GM20000 (cell line): Measurements from ENCODE around the gene FSHR.

ENCODE experiments used
- DNase-seq: peaks from one replicate; pipeline ENCODE4 v3.0.0; 2012; ENCODE audit warnings: low spot score
- TF ChIP-seq, protein P1 (sequence below): IDR thresholded peaks from 2 replicates; pipeline ENCODE4 v1.5.1; 2012; ENCODE audit warnings: mild to moderate bottlenecking, control low read depth; ENCODE audit errors: extremely low read depth, missing control alignments

Gene FSHR

DNA sequence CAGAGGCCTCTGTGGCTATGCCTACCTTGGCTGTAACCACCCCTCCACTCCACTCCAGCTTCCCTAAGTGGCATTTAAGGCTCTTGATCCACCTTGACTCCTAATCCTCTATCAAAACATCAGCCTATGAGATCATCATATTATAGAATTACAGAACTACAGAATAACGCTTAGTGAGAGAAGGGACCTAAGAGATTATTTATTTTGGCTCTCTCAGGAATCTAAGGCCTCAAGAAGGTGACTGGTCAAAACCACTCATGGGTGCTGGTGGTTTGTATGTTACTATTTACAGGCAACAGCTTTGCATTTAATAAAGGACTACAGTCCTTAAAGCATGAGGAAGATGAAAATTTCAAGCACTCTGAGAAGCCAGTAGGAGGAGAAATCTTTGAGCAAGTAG, 118.8 kb downstream of the FSHR start:
- TF ChIP-seq, protein P1, sequence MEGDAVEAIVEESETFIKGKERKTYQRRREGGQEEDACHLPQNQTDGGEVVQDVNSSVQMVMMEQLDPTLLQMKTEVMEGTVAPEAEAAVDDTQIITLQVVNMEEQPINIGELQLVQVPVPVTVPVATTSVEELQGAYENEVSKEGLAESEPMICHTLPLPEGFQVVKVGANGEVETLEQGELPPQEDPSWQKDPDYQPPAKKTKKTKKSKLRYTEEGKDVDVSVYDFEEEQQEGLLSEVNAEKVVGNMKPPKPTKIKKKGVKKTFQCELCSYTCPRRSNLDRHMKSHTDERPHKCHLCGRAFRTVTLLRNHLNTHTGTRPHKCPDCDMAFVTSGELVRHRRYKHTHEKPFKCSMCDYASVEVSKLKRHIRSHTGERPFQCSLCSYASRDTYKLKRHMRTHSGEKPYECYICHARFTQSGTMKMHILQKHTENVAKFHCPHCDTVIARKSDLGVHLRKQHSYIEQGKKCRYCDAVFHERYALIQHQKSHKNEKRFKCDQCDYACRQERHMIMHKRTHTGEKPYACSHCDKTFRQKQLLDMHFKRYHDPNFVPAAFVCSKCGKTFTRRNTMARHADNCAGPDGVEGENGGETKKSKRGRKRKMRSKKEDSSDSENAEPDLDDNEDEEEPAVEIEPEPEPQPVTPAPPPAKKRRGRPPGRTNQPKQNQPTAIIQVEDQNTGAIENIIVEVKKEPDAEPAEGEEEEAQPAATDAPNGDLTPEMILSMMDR: no peak
- DNase-seq: no peak

DNA sequence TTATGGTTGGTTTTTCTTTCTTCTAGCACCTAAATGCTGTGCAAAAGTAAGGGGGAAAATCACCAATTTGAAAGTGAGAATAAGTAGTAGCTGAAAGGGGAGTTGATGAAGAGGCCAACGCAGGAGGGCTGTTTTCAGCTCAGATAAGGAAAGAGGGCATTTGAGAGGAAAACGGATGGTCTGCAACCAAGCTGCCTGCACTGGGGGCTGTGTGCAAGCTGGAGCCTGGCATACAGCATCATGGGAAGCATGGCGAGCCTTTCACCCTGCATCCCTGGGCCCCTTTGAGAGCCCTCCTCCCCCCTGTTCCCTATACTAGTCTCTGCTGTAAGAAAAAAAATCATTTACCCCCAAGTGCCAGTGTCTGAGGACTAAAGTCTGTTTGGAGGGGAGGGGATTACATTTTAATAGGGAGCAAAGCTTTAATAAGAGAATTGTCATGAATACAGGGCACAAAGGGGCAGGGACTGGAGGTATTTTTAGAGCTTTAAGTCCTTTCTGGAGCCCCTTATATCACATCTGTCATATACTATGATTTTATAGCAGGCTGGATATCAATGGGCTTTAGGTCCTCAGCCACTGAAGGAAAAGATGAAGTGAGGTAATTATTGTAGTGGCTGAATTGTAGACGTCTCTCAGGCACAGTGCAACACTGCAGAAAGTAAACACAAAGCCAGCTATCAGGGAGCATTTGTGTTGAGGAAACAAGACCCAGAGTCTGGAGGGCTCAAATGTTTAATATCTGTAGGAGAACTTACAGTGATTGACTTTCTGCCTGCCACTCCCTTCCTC, 120.7 kb downstream of the FSHR start:
- no peak for DNase-seq
- TF ChIP-seq, protein P1: no peak

DNA sequence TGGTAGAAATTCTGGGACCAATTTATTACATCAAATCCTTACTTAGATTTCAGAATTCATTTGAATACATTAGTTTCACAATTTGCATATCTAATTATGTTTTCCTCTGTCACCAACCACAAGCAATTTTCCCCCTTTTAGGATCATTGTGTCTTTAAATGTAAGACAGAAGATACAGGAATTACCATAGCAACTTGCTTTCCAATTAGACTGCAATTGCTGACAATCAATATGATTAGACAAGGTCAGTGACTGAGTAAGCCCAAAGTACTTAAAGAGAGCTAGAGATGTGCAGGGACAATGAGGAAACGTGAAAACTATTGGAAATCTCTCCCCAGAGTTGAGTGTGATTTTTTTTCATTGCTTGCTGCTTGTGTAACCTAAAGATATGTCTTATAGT, 121.4 kb downstream of the FSHR start:
- DNase-seq: no peak
- TF ChIP-seq, protein P1: no peak

DNA sequence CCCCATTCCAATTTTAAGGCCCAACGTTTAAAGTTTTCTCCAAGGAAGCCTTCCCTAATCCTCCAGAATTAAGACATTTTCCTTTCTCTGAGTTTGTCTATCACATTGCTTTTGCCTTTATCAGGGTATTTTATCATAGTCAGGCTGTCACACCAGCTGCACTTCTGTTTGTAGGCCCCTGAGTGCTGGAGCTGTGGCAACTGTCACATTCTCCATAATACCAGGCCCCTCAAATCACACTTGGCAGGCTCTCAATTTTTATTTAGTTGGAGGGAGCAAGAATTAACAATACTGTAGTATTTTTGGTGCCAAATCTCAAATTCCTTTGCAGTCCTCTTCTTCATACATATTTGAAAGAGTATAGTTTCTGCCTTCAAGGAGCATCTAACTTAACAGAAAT, 122.2 kb downstream of the FSHR start:
- no peak for DNase-seq
- TF ChIP-seq, protein P1: no peak

DNA sequence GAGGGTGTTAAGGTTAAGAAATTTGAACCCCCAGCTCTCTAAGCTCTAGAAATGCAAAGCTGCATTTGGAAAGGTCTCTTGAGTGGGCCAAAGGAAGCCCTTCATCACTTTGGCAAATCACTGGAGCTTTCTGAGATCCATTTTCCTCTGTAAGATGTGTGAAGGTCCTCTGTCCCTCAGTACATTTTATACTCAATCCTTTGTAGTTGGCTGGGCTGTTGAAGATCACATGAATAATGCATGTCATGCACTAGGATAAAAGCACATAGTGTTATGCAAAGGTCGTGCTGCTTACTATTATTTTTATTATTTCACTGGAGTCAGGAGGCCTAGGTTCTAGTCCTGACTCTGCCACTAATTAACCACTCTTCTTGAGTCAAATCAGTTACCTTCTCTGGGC, 124.9 kb downstream of the FSHR start:
- no peak for DNase-seq
- TF ChIP-seq, protein P1: no peak

DNA sequence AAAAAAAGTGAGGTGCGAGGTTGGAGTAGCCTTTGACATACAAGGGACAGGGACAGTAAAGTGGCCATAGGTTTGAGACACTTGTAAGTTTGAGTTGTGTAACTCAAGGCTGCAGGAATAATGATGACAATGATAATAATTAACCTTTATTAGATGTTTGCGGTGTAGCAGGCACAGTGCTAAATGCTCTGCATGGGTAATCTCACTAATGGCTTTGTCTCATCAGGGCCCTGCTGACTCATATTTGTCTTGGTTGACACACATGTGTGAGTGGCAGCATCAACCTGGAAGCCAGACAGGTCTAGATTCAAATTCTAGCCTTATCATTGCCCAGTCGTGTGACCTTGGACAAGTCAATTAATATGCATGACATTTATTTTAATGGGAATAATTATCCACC, 126.2 kb downstream of the FSHR start:
- TF ChIP-seq, protein P1: no peak
- DNase-seq: peak; percentile 36

DNA sequence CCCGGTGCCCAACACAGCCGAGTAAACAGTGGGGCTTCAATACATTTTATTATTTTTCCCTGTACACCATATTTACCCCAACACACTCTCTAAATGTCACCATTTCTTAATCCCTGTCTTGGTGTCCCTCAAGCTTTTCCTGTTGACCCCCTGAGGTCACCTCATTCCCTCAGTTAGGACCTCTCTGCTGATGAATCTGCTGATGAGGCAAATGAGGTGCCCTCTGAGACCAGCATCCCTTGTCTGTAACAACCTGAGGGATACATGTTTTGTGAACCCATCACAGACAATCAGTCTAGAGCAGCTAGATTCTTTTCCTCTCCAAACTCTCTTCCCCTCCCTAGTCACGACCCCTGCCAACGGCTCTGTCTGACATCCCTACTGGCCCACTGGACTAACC, 127.6 kb downstream of the FSHR start:
- DNase-seq: no peak
- TF ChIP-seq, protein P1: no peak
